Measurements from ENCODE around the gene ADSS2.

DNA sequence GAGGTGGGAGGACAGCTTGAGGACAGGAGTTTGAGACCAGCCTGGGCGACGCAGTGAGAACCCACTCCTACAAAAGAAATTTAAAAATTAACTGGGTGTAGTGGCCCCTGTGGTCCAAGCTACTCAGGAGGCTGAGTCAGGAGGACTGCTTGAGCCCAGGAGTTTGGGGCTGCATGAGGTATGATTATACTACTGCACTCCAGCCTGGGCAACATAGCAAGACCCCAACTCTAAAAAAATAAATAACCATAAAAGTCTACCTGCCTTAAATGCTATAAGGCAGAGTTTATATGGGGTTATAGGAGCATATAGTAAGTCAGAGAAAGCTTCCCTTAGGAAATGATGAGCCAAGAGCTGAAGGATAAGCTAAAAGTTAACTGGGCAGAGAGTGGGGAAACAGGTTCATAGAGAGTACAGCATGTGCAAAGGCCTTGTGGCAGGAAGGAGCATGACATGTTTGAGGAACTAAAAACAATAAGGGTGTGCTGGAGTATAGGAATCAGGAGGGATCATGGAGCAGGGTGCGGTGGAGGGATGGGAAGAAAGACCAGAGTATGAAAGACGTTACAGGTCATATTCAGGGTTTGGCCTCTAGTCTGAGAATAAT lies 68.3 kb downstream of the ADSS2 start:
- TF ChIP-seq, protein P1, sequence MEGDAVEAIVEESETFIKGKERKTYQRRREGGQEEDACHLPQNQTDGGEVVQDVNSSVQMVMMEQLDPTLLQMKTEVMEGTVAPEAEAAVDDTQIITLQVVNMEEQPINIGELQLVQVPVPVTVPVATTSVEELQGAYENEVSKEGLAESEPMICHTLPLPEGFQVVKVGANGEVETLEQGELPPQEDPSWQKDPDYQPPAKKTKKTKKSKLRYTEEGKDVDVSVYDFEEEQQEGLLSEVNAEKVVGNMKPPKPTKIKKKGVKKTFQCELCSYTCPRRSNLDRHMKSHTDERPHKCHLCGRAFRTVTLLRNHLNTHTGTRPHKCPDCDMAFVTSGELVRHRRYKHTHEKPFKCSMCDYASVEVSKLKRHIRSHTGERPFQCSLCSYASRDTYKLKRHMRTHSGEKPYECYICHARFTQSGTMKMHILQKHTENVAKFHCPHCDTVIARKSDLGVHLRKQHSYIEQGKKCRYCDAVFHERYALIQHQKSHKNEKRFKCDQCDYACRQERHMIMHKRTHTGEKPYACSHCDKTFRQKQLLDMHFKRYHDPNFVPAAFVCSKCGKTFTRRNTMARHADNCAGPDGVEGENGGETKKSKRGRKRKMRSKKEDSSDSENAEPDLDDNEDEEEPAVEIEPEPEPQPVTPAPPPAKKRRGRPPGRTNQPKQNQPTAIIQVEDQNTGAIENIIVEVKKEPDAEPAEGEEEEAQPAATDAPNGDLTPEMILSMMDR (IDR thresholded peaks at IDR 0.05), result no peak
- TF ChIP-seq POLR2A (IDR thresholded peaks at IDR 0.05), result no peak

Data from body of pancreas (tissue), 4 donors.